Calu3 (cell line): Measurements from ENCODE around the gene GALNS. TPM values are rescaled to one million over a fixed set of nuclear protein-coding genes. Genes with fewer than 3 reads are reported as not detected.

Experiments used
- BruUV-seq: library from RNA; stranded (reverse); fragments of 400-500 nt; replicated peaks from 2 replicates; lab custom pipeline; 2021; lab: Mats Ljungman, UMichigan
- CTCF ChIA-PET: fragments of 300-600 bp; sonication (Branson Sonifier 250); formaldehyde crosslinking; loops from one replicate; lab custom pipeline; 2022; ENCODE audit warnings: antibody characterized with exemption; lab: Charles Lee
- DNase-seq: peaks from one replicate; pipeline ENCODE4 v3.0.0; 2022
- H3K27ac Mint-ChIP-seq: one replicate; pipeline ENCODE4 v1.8.0; 2022; ENCODE audit warnings: mixed read lengths; ENCODE audit not compliant: unreplicated experiment
- H3K27me3 Mint-ChIP-seq: one replicate; pipeline ENCODE4 v1.8.0; 2022; ENCODE audit warnings: mixed read lengths; ENCODE audit not compliant: unreplicated experiment
- H3K36me3 Mint-ChIP-seq: one replicate; pipeline ENCODE4 v1.8.0; 2022; ENCODE audit warnings: mild to moderate bottlenecking, moderate library complexity, mixed read lengths; ENCODE audit not compliant: insufficient read depth, unreplicated experiment
- H3K4me1 Mint-ChIP-seq: one replicate; pipeline ENCODE4 v1.8.0; 2022; ENCODE audit warnings: mild to moderate bottlenecking, low read depth, mixed read lengths; ENCODE audit not compliant: unreplicated experiment
- H3K4me3 Mint-ChIP-seq: one replicate; pipeline ENCODE4 v1.8.0; 2022; ENCODE audit warnings: mild to moderate bottlenecking, low read depth, moderate library complexity, mixed read lengths; ENCODE audit not compliant: unreplicated experiment
- H3K9me3 Mint-ChIP-seq: one replicate; pipeline ENCODE4 v1.8.0; 2022; ENCODE audit warnings: low read depth, mixed read lengths; ENCODE audit not compliant: unreplicated experiment
- intact Hi-C: fragments of 100-400 bp; cut with micrococcal nuclease; formaldehyde crosslinking; loops from one replicate; pipeline ENCODE4 v1.10.0; 2022; ENCODE audit not compliant: unreplicated experiment
- total RNA-seq: library from RNA; stranded (reverse); gene quantifications from 2 replicates; pipeline ENCODE4 v1.2.3, GENCODE V29; 2022
- TF ChIP-seq, protein P1 (sequence below): fragments of 200-600 bp; IDR thresholded peaks from one replicate; pipeline ENCODE4 v1.8.0; 2022; ENCODE audit warnings: antibody characterized with exemption; ENCODE audit not compliant: unreplicated experiment

GALNS gene
- total RNA-seq, 1 experiment from 2014 or later = 50.4 TPM

DNA sequence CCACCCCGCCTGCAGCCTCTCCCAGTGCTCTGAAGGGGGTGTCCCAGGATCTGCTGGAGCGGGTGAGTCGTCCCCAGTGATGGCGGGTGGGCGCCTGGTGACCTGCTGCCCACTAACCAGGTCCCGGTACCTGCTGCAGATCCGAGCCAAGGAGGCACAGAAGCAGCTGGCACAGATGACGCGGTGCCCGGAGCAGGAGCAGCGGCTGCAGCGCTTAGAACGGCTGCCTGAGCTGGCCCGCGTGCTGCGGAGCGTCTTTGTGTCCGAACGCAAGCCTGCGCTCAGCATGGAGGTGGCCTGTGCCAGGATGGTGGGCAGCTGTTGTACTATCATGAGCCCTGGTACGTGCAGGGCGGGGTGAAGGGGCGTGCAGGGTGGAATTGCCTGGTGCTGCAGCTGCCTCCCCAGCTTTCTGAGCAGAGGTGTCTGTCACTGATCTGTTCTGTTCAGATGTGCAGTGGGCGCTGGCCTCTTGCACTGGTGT is 49.6 kb downstream of the GALNS start:
- no peak overlapping the region for H3K4me3 Mint-ChIP-seq
- no peak overlapping the region for H3K27ac Mint-ChIP-seq
- H3K9me3 Mint-ChIP-seq = no peaks in the 10 kb centered on the region
- H3K36me3 Mint-ChIP-seq = peaks cover 98% of the 10 kb centered on the region
- TF ChIP-seq, protein P1, sequence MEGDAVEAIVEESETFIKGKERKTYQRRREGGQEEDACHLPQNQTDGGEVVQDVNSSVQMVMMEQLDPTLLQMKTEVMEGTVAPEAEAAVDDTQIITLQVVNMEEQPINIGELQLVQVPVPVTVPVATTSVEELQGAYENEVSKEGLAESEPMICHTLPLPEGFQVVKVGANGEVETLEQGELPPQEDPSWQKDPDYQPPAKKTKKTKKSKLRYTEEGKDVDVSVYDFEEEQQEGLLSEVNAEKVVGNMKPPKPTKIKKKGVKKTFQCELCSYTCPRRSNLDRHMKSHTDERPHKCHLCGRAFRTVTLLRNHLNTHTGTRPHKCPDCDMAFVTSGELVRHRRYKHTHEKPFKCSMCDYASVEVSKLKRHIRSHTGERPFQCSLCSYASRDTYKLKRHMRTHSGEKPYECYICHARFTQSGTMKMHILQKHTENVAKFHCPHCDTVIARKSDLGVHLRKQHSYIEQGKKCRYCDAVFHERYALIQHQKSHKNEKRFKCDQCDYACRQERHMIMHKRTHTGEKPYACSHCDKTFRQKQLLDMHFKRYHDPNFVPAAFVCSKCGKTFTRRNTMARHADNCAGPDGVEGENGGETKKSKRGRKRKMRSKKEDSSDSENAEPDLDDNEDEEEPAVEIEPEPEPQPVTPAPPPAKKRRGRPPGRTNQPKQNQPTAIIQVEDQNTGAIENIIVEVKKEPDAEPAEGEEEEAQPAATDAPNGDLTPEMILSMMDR = no peak
- intact Hi-C loops = no loop called here
- peaks cover 12% of the 10 kb centered on the region for H3K4me1 Mint-ChIP-seq
- CTCF ChIA-PET = no interaction called here
- DNase-seq = no peak
- no peaks in the 10 kb centered on the region for H3K27me3 Mint-ChIP-seq
- no TSS peak for BruUV-seq

DNA sequence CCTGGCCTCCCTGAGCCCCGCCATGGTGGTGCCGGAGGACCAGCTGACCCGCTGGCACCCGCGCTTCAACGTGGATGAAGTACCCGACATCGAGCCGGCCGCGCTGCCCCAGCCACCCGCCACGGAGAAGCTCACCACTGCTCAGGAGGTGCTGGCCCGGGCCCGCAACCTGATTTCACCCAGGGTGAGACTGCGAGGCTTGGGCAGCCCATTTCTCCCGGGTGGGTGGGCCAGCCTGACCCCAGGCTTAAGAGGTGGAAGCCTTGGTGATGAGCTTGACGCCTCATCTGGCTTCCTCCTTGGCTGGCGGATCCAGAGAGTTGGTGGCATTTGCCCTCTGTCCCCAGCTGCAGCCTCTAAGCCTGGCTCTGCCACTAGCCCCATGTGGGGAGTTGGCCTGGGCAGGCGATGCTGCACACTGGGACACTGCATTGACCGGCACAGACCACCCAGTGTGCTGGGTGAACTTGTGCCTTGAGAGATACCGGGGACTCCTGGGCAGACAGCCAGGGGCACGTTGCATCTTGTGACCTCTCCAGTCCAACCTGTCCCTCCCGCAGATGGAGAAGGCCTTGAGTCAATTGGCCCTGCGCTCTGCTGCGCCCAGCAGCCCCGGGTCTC is 50.1 kb downstream of the GALNS start:
- no peak overlapping the region for H3K27ac Mint-ChIP-seq
- TF ChIP-seq, protein P1 = no peak
- BruUV-seq = no TSS peak
- CTCF ChIA-PET = no interaction called here
- H3K4me1 Mint-ChIP-seq = peaks cover 12% of the 10 kb centered on the region
- no peaks in the 10 kb centered on the region for H3K27me3 Mint-ChIP-seq
- DNase-seq = no peak
- no peaks in the 10 kb centered on the region for H3K9me3 Mint-ChIP-seq
- peaks cover 92% of the 10 kb centered on the region for H3K36me3 Mint-ChIP-seq
- intact Hi-C loops = no loop called here
- H3K4me3 Mint-ChIP-seq = no peak overlapping the region

DNA sequence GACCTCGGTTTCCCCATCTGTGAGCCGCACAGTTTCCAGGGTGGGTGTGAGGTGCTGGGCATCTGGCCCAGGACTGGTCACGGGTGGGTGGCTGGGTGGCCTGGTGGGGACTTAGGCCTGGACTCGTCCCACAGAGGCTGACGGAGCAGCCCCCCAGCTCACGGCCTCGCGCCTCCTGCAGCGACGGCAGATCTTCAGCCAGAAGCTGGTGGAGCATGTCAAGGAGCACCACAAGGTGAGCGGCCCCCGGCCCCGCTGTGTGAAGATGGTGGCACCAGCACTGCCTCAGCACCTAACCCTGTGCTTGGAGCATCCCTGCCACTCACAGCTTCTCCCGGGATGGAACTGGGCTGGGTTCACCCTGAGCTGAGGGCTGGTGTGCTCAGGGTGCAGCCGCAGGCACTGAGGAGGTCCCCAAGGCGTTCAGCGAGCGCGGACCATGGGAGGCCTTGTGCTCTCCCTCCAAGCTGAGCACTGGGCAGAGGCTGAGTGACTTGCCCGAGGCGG is 50.8 kb downstream of the GALNS start:
- TF ChIP-seq, protein P1 = no peak
- no peak overlapping the region for H3K27ac Mint-ChIP-seq
- H3K4me3 Mint-ChIP-seq = no peak overlapping the region
- no TSS peak for BruUV-seq
- intact Hi-C loops = no loop called here
- CTCF ChIA-PET = no interaction called here
- peaks cover 85% of the 10 kb centered on the region for H3K36me3 Mint-ChIP-seq
- peaks cover 12% of the 10 kb centered on the region for H3K4me1 Mint-ChIP-seq
- H3K9me3 Mint-ChIP-seq = no peaks in the 10 kb centered on the region
- DNase-seq = no peak
- H3K27me3 Mint-ChIP-seq = no peaks in the 10 kb centered on the region

DNA sequence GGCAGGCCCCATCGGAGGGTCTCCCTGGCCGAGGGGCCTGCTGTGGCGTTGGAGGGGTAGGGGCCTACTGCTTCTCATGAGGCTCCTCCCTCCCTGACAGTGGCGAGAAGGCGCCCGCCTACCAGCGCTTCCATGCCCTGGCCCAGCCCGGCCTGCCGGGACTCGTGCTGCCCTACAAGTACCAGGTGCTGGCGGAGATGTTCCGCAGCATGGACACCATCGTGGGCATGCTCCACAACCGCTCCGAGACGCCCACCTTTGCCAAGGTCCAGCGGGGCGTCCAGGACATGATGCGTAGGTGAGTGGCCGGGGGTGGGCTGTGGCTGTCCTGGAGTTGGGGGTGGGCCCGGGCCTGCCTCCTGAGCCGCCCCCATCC is 51.4 kb downstream of the GALNS start:
- DNase-seq = no peak
- Mint-ChIP-seq H3K9me3 (no peaks in the 10 kb centered on the region), H3K4me3 (peak overlapping the region; percentile 80), H3K27me3 (no peaks in the 10 kb centered on the region), H3K4me1 (peaks cover 7% of the 10 kb centered on the region), H3K27ac (no peak overlapping the region), H3K36me3 (peaks cover 79% of the 10 kb centered on the region)
- BruUV-seq = no TSS peak
- TF ChIP-seq, protein P1 = no peak
- CTCF ChIA-PET = no interaction called here
- intact Hi-C loops = no loop called here
